ENCODE results near the gene C17orf107. TPM values are rescaled to one million over a fixed set of nuclear protein-coding genes. Genes with fewer than 3 reads are reported as not detected.

C17orf107 gene
- total RNA-seq, 1 donor from 2014 or later = 0.88 TPM

DNA sequence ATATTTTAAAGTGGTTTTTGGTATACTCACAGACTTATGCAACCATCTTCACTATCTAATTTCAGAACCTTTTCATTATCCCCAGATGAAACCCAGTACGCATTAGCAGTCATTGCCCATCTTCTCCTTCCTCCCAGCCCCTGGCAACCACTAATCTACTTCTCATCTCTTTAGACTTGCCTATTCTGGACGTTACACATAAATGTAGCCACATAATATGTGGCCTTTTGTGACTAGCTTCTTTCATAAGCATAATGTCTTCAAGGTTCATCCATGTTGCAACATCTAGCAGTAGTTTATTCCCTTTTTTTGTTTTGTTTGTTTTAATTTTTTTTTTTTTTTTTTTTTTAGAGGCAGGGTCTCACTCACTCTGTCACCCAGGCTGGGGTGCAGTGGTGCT lies 28.5 kb upstream of the C17orf107 start:
- no peak for DNase-seq (ENCODE audit: extremely low read depth, low read depth, low spot score)

DNA sequence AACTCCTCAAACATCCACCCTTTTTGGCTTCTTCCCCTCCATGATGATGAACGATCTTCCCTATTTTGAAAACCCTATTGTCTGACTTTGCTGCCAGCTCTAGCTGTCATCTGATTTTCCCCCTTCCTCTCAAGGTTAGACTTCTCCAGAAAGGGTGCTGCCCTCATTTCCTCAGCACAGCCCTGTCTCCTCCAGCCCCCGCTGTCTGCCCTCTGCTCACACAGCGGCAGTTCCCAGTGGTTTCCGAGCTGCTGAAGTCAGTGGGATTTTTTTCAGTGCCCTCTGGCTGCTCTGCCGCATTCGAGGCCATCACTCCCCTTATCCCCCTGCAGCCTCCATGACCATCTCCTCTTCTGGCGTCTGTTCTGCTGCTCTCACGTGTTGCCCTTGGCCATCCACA lies 26.6 kb upstream of the C17orf107 start:
- DNase-seq (ENCODE audit: extremely low read depth, low read depth, low spot score) = no peak

DNA sequence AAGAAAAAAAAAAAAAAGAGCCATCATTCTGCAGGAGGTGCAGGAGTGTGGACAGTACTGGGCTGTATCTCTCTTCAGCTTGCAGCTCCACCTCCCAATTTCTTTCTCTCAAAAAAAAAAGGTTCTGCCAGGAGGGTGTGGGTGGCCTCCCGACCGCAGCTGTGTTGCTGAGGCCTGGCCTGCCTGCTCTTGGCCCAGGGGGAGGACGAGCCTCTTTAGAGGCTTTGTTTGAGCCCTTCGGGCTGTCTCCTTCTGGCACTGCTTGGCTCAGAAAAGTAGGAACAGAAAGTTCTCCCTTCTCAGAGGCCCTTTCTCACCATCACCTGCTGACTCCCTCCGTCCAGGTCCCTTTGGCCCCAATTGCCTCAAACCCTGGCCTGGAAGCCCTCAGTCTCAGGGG lies 22.2 kb upstream of the C17orf107 start:
- DNase-seq (ENCODE audit: extremely low read depth, low read depth, low spot score) = no peak

DNA sequence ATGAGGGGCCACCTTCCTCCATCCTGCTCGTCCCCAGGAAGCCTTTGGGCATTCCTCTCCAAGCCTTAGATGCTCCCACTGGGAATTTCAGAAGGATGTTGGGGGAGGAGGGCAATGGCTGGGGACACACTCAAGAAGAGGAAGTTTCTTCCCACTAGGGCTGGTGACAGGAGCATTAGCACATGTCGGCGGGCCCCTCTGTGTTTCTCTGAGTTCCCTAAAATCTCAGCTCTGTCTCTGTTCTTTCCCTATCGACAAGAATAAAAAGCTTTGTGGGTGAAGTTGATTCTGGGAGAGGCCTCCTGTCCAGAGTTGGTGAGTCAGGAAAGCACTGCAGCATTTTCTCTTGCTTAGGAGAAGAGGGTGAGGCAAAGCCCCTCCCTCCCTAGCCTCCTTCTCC lies 19.7 kb upstream of the C17orf107 start:
- DNase-seq (ENCODE audit: extremely low read depth, low read depth, low spot score) = no peak

DNA sequence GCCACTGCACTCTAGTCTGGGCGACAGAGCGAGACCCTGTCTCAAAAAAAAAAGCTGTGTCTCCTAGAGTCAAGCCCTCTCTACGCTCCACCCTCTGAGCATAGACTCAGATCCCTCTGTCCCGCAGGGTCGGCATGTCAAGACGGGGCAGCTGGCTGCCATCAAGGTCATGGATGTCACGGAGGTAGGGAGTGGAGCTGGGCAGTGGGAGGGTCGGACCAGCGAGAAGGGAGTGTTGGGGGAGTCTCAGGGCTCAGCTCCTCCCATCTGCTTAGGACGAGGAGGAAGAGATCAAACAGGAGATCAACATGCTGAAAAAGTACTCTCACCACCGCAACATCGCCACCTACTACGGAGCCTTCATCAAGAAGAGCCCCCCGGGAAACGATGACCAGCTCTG lies 18.5 kb upstream of the C17orf107 start:
- DNase-seq (ENCODE audit: extremely low read depth, low read depth, low spot score) = no peak

DNA sequence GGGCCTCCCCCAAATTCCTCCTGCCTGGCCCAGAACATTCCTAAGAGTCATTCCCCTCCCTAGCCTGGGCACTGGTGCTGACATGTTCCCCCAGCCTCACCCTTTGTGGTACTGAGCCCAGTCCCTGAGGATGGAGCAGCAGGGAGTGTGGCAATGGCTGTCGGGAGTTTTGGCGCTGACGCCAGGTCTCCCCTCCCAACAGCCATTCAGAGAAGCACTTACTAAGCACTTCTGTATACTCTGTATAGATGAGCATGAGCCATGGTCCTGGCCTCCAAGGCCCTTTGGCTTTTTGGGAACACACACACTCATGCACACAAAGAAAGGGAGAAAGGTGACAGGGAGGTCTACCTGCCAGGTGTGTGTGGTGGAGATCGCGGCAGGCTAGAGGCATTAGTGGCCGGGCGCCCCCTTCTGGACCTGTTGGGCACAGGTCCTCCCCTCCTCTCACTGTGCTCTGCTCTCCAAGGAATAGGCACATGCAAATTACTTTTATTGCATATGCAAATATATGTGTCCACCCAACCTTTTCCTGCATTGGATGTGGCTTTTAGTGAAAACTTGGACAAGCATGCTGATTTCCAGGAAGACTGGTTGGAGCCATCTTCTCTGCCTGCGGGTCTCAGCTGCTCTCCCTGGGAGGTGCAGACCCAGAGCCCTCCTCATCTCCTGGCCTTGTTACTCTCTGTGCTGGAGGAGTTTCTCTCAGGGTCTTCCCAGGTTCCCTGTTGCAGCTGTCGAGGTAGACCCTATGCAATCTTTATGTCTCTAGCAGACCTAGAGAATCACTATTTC lies 17.4 kb upstream of the C17orf107 start:
- DNase-seq (ENCODE audit: extremely low read depth, low read depth, low spot score) = no peak

DNA sequence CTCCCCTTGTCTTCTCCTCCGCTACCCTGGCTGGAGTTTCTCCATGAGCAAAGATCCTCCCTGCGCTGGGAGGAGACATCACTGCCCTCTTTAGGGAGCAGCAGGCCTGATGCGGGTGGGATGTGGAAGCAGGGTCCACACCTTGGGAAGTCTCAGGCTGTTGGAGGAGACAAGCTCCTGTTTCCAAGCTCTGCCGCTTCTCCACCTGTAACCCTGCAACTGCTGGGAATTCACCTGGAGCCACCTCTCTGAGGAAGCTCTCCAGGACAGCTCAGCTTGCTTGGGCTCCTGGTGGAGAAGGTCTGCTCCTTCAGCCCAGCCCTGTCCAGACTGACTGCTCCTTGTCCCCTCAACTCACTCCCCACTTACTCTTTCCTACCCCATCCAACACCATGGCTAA lies 14.8 kb upstream of the C17orf107 start:
- DNase-seq (ENCODE audit: extremely low read depth, low read depth, low spot score) = no peak

DNA sequence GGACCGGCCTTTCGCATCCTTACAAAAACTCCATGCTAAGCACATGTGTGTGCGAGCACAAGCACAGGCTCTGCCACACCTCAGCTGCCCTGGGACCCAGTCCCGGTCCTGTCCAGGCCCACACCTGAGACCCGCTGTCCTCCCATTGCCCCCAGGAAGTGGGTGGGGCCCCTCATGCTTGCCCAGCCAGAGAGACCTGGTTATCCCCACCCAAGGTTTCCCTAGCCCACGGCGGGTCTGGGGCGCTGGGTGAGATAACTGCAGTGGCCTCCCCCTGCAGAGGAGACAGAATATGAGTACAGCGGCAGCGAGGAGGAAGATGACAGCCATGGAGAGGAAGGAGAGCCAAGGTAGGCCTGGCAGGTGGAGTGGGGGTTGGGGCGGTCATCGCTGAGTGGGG lies 12.5 kb upstream of the C17orf107 start:
- DNase-seq (ENCODE audit: extremely low read depth, low read depth, low spot score) = no peak

DNA sequence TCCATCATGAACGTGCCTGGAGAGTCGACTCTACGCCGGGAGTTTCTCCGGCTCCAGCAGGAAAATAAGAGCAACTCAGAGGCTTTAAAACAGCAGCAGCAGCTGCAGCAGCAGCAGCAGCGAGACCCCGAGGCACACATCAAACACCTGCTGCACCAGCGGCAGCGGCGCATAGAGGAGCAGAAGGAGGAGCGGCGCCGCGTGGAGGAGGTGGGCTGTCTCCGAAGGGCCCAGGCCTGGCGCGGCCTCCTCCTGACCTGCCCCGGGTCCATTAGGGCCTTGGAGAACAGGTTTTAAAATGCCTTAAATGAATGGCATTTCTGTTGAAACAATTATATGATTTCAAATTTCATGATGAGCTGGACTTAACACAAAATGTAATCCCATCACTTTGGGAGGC lies 11.8 kb upstream of the C17orf107 start:
- no peak for DNase-seq (ENCODE audit: extremely low read depth, low read depth, low spot score)

DNA sequence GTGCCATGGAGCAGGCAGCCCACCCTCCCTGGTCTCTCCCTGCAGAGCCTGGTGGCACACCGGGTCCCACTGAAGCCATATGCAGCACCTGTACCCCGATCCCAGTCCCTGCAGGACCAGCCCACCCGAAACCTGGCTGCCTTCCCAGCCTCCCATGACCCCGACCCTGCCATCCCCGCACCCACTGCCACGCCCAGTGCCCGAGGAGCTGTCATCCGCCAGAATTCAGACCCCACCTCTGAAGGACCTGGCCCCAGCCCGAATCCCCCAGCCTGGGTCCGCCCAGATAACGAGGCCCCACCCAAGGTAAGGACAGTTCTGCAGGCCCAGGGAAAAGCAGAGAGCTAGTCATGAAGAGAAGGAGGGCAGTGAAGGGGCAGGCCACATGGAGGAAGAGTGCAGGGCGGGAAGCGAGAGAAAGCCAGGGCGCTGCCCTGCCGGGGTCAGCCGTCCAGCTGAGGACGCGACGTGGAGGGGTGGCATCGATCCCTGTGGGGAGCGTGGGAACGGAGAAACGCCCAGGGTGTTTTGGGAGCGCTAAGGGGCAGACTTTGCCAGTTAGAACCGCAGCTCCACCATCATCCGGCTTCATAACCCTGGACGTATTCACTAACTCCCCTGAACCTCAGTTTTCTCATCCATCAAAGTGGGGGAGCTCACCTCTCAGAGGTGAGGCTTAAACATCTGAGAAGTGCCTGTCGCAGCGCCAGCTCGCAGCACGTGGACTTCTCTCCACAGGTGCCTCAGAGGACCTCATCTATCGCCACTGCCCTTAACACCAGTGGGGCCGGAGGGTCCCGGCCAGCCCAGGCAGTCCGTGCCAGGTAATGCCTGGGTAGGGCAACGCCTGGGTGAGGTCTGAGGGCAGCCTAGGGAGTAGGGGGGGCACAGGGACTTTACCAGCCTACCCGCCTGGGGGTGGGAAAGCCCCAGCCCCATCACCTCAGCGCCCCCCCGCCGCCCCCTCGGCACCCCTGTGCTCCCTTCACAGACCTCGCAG lies 7.6 kb upstream of the C17orf107 start:
- DNase-seq (ENCODE audit: extremely low read depth, low read depth, low spot score) = no peak

DNA sequence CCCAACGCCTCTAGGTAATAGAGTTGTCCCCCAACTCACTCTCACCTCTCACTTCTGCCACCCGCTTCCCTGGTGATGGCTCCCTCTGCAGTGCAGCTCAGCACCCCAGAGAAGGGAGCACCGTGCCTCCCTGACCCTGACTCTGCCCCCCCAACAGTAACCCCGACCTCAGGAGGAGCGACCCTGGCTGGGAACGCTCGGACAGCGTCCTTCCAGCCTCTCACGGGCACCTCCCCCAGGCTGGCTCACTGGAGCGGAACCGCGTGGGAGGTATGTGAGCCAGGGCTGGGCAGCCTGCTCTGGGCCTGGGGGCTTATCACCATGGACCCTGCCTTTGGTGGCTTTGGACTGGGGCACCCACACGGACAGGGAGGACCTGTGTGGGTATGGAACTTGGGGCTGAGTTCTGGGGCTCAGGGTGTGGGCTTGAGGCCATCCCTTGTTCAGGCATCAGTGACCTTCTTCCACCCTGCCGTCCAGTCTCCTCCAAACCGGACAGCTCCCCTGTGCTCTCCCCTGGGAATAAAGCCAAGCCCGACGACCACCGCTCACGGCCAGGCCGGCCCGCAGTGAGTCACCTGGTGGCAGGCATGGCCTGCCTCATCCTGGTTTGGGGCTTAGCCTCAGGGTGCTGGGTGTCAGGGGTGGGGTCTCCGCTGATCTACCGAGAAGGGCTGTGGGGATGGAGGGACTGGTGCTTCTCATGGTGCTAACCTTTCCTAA lies 6.7 kb upstream of the C17orf107 start:
- DNase-seq (ENCODE audit: extremely low read depth, low read depth, low spot score) = no peak

DNA sequence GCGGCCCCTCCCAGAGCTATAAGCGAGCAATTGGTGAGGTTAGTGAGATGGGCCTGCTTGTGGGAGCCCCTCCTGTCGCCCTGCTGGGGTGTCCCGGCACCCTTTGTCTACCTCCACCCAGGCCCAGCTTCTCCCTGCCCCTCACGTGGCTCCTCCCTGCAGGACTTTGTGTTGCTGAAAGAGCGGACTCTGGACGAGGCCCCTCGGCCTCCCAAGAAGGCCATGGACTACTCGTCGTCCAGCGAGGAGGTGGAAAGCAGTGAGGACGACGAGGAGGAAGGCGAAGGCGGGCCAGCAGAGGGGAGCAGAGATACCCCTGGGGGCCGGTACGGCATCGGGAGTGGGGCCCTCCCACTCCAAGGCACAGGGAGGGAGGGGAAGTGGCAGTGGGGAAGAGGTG lies 6.1 kb upstream of the C17orf107 start:
- DNase-seq (ENCODE audit: extremely low read depth, low read depth, low spot score) = no peak

DNA sequence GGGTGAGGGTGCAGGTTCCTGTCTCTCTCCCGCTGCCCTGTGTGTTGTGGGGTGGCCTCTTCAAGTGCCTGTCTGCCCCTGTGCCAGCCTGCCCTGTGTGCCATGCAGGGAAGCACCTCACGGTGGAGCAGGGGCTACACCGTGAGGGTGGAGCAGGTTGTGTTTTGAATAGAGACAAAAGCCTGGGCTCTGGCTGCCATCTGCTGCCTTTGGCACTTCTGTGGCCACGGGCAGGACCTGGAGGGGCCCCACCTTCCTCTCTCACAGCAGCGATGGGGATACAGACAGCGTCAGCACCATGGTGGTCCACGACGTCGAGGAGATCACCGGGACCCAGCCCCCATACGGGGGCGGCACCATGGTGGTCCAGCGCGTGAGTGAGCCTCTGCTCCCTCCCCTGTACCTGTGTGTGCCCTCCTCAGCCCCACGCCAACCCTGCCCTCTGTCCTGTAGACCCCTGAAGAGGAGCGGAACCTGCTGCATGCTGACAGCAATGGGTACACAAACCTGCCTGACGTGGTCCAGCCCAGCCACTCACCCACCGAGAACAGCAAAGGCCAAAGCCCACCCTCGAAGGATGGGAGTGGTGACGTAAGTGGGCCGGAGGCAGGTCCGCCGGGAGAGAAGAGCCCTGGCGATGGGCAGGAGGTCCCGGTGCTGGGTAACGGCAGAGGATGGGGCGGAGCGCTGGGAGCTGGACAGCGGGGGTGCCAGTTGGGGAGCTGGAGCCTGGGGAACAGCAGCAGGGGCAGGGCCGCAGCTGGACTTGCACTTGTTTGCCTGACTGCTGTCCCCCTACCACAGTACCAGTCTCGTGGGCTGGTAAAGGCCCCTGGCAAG lies 5.4 kb upstream of the C17orf107 start:
- DNase-seq (ENCODE audit: extremely low read depth, low read depth, low spot score) = no peak

DNA sequence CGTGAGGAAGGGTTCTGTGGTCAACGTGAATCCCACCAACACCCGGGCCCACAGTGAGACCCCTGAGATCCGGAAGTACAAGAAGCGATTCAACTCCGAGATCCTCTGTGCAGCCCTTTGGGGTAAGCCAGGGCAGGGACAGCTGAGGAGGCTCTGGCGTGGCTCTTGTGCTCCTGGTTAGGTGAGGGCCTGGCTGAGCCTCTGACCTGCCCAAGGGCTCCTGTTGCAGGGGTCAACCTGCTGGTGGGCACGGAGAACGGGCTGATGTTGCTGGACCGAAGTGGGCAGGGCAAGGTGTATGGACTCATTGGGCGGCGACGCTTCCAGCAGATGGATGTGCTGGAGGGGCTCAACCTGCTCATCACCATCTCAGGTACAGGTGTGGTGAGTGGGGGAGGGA lies 4.2 kb upstream of the C17orf107 start:
- DNase-seq (ENCODE audit: extremely low read depth, low read depth, low spot score) = no peak

DNA sequence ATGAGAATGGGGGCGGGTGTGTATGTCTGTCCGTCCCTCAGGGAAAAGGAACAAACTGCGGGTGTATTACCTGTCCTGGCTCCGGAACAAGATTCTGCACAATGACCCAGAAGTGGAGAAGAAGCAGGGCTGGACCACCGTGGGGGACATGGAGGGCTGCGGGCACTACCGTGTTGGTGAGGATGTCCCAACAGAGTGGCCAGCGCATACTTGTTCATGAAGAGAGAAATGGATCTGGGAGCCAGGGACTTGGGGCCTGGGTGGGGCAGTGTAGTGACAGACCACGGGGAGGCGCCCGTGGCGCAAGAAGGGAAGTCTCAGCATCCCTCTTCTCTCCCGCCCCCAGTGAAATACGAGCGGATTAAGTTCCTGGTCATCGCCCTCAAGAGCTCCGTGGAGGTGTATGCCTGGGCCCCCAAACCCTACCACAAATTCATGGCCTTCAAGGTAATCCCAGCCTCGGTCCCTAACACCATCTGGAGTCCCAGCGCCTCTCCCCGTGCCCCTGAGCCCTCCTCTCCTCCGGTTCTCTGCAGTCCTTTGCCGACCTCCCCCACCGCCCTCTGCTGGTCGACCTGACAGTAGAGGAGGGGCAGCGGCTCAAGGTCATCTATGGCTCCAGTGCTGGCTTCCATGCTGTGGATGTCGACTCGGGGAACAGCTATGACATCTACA lies 3.5 kb upstream of the C17orf107 start:
- no peak for DNase-seq (ENCODE audit: extremely low read depth, low read depth, low spot score)

DNA sequence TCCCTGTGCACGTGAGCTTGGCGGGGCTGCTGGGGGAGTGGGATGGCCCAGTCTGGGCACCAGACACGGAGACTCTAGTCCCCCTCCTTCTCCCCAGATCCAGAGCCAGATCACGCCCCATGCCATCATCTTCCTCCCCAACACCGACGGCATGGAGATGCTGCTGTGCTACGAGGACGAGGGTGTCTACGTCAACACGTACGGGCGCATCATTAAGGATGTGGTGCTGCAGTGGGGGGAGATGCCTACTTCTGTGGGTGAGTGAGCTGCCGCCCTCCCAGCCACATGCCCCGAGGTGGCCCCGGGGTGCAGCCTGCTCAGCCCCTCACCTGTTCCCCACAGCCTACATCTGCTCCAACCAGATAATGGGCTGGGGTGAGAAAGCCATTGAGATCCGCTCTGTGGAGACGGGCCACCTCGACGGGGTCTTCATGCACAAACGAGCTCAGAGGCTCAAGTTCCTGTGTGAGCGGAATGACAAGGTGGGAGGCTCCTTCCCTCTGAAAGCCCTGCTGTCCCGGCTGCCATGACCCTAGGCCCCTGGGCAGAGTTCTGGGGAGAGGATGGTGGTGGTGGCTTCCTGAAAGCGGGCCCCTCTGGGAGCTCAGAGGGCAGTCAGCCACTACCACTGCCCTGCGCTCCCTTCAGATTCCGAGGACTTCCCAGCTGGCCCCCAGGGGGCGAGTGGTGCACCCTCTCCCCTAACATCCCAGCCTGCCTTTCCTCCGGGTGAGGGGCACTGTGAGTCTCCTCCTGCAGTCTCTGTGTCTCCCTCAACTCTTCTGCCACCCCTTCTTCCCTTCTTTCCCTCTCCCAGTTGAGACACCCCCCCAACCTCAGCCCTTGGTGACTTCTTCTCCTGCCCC lies 2.8 kb upstream of the C17orf107 start:
- no peak for DNase-seq (ENCODE audit: extremely low read depth, low read depth, low spot score)

DNA sequence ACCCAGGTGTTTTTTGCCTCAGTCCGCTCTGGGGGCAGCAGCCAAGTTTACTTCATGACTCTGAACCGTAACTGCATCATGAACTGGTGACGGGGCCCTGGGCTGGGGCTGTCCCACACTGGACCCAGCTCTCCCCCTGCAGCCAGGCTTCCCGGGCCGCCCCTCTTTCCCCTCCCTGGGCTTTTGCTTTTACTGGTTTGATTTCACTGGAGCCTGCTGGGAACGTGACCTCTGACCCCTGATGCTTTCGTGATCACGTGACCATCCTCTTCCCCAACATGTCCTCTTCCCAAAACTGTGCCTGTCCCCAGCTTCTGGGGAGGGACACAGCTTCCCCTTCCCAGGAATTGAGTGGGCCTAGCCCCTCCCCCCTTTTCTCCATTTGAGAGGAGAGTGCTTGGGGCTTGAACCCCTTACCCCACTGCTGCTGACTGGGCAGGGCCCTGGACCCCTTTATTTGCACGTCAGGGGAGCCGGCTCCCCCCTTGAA lies 2.1 kb upstream of the C17orf107 start:
- no peak for DNase-seq (ENCODE audit: extremely low read depth, low read depth, low spot score)

DNA sequence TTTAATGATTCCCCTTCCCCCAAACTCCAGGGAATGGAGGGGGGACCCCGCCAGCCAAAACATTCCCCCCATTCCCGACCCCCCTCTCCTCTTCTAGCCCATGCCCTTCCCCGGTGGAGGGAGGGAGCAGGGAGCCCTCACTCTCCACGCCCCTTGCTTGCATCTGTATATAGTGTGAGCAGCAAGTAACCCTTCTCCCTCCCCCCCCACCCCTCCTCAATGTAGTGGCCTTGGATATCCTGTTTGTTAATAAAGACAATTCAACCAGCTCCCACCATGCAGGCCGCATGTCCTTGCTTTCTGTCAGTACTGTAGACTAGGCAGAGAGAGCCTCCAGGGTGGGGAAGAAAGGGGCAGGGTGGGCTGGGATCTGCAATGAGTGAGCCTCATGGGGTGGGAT lies 1.6 kb upstream of the C17orf107 start:
- no peak for DNase-seq (ENCODE audit: extremely low read depth, low read depth, low spot score)

DNA sequence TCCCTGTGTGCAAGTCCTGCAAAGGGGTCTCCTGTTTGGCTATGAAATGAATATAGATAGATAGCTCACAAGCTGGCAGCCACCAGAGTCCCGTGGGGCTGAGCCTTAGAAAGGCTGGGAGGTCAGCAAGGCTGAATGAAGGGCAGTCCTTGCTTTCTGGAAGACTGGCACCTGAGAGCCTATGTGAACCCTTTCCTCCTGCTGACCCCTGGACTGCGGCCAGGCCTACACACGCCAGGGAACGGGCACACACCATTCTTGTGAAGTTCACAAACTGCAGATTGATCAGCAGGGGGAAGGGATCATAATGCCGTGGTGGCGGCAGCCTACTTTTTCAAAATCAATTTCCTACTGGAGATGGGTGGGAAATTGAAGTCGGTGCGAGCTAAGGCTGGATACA lies 985 bp upstream of the C17orf107 start:
- no peak for DNase-seq (ENCODE audit: extremely low read depth, low read depth, low spot score)

Data from glomerular endothelial cell (primary cell).